D341Med (cell line): ENCODE results near the gene TMEM119.
"Not testable (repeated sequence)": the region's sequence is repeated elsewhere in the genome, so short reads cannot be mapped to it uniquely, and the experiment has no call there.

Experiments
- DNase-seq: peaks from one replicate; pipeline ENCODE4 v3.0.0; 2012; ENCODE audit warnings: low spot score

Gene TMEM119

DNA sequence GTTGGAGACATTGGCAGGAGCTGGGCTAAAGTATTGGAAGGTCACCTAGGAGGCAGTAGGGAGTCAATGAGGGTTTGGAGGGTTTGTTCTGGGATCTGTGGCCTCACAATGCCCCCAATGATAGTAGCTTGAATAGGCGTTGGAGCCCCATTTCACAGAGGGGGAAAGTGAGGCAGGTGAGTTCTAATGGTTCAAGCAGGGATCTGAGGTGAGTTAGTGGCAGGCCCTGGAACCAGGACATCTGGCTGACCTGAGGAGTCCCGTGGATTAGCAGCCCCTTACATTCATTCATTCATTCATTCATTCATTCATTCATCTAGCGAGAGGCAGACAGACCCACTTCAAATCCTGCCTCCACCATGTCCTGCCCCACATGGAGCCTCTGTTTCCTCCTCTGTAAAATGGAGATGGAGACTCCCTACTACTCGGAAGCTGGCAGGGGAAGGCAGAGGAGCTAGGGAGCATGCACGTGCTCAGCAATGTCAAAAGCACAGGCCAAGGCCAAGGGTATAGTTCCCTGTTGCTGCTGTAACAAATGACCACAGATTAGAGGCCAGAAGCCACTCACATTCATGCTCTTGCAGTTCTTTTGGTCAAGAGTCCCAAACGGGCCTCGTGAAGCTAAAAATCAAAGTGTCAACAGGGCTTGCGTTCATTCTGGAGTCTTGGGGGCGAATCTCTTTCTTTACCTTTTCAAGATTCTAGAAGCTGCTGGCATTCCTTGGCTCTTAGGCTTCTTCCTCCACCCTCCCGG, 2.2 kb upstream of the TMEM119 start:
- peak; percentile 33 for DNase-seq

DNA sequence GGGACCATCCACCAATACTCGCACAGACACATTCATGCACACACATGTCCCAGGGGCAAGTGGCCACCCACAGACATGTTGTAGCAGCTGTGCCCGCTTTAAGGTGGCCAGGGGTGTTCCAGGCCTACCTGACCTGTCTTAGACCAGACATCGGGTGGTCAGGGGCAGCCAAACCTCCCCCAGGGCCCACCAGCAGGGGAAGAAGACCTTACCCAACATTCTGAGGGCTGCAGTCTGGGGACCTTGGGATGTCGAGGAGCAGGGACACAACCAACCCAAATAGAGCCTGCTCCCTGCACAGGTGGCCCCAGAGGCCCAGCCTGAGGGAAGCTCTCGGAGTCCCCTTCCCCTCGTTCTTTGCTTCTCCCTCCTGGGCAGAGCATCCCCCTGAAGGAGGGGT, 1.7 kb upstream of the TMEM119 start:
- peak; percentile 26 for DNase-seq

DNA sequence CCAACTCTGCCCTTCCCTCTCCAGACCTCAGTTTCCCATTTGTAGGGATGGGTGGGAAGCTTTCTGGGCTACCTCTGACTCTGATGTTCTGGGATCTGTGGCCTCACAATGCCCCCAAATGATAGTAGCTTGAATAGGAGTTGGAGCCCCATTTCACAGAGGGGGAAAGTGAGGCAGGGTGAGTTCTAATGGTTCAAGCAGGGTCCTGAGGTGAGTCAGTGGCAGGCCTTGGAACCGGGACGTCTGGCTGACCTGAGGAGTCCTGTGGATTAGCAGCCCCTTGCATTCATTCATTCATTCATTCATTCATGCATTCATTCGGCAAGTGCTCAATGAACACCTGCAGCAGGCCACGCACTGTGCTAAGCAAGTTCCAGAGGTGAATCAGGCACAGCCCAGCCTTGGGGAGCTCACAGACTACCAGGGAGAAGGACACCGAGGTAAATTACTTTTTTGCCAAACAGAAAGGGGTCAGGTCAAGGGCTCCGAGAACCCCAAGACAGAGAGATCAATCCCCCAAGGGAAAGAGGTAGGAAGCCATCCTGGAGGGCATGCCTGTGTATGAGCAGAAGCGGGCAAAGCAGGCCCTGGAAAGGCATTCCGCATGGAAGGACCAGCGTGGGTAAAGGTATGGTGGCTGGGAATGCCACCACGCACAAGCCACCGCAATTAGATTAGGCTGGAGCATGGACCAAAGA, 818 bp upstream of the TMEM119 start:
- peak; percentile 26 for DNase-seq

DNA sequence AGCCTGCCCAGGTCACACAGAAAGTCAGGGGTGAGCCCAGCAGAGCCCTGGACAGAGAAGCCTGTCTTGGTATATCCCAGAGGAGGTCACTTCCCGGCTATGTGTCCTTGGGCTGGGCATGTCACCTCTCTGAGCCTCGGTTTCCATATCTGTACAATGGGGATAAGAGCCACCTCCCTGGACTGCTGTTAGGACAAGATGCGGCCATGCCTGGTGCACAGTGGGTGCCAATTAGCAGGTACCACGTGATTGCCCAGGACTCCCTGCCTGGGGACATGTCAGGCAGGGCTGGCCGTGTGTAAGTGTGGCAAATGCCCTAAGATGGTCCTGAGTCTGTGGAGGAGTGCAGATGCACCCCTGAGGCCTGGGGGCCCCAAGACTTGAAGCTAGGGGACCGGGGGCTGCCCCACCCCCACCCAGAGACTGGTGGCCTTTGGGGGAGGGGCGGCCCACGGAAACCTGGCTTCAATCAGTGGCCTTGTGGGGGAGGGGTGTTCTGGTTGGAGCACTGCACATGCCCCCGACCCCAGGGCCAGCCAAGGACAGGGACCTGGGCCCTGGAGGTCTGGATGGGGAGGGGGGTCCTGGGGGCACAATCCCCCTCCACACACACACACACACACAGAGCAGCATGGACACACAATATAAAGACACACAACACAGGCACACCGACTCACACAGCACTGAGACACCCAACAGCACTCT, 878 bp downstream of the TMEM119 start:
- peak; percentile 29 for DNase-seq

DNA sequence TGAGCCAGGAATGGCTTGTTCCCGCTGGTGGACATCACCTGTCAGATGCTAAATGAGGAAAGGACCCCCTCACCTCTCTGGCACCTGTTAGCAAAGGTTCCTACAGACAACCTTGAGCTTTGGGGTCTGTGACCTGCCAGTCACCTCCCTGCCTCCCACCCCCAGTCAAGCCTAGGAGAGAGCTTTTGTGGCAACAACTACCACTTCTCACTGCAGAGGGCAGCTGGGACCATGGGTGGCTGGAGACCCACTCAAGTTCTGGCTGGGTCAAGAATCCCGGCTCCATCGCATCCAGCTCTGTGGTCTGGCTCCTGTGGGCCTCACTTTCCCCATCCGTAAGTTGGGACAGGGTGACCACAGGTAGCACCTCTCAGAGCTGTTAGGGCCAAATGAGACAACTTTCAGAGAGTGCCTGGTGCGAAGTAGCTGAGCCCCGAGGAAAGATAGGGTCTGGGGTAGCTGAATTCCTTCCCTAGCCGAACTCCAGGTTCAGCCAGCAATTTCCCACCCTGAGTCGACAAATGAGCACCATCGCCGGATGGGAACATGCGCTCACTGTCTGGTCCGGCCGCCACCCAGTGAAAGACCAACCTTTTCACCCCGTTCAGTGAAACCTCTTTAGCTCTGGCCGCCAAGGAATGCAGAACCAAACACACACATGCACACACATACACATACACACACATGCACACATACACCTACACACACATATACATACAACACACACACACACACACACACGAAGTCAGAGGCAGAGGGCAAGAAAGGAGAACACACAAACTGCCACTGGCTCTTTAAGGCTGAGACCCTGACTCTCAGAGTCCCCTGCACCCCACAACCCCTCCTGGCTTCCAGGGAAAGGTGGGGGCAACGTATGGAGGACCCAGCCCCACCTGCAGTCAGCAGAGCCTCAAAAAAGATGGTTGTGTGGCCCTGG, 1.9 kb downstream of the TMEM119 start:
- peak; percentile 15 for DNase-seq

DNA sequence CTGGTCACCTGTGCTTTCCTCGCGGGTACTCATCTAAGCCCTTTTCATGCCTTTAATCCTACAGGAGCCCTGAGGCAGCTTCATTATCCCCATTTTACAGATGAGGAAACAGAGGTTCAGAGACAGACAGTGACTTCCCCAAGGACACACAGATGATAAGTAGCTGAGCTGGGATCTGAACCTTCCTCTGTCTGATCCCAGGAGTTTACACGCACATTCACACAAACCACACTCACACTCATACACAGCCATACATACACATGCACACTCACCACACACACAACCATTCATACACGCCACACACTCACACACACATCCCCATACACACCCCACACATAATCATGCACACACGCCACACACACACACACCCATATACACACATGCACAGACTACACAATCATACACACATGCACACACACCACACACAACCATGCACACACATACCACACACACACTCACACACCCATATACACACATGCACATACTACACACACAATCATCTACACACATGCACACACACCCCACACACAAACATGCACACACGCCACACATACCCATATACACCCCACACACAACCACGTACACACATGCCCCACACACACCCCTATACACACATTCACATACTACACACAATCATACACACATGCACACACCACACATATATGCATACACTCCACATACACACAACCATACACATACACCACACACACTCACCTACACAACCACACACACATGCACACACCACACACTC, 2.7 kb downstream of the TMEM119 start:
- no peak for DNase-seq

DNA sequence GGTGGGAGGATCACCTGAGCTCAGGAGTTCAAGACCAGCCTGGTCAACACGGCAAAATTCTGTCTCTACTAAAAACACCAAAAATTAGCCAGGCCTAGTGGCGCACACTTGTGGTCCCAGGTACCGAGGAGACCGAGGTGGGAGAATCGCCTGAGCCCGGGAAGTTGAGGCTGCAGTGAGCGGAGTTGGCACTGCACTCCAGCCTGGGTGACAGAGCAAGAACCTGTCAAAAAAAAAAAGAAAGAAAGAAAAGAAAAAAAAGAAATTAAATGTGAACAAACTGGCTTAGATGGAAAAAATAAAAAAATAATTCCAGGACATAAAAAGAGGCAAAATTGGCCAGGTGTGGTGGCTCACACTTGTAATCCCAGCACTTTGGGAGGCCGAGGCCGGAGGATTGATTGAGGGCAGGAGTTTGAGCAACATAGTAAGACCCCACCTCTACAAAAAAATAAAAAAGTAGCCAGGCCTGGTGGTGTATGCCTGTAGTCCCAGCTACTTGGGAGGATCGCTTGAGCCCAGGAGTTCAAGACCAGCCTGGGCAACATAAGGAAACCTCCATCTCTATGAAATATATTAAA, 3.5 kb downstream of the TMEM119 start:
- DNase-seq = no peak

DNA sequence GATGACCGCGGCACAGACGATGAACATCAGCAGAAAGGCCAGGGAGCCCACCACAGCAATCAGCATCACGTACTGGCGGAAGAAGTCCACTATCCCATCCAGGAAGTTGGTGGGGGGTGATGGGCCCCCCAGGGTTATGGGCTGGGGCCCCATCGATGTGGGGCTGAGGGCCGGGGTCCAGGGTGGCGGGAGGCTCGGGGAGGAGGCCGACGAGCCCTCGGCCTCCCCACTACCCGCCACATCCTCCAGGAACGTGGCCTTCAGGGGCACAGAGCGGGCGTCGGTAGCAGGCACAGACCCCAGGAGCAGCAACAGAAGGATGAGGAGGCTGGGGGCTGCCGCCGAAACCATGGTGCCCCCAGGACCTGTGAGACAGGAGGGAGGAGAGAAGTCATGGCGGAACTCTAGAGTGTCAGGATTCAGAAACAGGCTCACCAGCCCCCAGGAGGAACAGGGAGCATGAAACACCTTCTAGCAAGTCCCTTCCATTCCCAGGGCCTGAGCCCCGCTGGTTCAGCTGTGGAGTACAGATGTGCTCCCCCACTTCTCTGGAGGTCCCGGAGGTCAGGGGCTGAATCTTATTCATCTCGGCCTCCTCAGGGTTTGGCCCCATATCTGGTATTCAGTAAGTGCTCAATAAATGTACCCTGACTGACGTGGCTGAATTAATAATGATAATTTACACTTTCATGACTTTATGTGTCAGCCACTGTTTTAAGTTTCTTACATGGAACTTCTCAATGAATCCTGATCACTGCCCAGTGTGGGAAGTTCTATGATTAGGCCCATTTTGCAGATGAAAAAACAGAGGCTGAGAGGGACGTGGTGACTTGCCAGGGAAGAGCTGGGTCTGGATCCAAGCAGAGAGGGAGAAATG, 5.6 kb downstream of the TMEM119 start:
- no peak for DNase-seq

DNA sequence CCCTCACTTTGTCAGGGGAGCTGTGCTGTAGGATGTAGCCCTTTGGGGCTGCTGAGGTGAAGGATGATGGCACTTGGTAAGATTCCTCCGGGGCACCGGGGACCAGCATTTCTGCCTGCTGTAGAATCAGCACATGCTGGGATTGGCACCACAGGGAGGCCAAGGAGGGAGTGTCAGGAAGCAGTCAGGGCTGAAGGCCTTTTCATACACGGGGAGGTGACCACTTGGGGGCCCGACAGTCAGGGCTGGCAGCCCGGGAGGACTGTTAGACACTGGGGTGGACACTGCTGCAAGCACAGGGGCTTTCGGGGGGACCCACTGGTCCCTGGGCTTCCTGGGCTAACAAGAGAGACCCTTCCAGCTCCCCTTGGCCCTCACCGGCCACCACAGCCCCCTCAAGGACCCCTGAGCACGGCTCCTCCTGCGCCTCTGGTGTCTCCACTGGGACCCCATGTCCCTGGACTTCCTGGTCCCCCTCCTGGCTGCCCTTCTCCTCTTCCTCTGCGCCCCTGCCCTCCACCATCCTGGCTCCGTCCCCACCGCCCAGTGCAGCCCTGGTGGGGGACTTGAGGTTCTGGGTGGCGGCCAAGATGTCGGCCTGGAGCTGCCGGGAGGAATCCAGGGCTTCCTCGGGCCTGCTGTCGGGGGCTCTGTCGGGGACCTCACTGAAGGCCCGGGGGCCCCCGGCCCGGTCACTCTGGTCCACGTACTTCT, 6.5 kb downstream of the TMEM119 start:
- no peak for DNase-seq

DNA sequence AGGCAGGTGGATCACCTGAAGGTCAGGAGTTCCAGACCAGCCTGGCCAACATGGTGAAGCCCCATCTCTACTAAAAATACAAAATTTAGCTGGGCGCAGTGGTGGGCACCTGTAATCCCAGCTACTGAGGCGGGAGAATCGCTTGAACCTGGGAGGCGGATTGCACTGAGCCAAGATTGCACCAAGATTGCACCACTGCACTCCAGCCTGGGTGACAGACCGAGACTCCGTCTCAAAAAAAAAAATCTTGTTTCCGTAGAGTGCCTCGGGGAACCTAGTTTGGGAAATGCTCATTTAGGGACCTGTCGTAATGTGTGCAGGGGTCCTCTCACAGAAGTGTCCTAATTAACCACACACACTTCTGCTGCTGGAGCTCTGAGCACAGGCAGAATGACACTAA, 7.4 kb downstream of the TMEM119 start:
- DNase-seq = not testable (repeated sequence)

DNA sequence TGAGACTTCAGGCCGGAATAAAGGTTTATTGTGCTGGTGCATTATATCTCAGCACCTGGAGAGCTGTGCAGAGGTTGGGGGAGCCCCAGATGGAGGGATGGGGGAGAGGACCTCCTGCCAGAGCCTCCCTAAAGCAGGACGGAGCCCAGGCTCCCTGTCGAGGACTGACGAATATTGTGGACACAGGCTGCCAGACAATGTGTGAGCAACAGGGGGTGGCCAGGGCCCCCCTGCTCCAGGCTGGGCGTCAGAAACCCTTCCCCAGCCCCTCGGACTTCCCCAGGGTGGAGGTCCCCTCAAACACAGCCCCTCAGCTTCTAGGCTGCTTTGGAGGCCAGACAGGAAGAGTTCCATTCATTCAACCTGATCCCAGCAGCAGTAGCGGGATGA, 8.0 kb downstream of the TMEM119 start:
- DNase-seq = no peak

DNA sequence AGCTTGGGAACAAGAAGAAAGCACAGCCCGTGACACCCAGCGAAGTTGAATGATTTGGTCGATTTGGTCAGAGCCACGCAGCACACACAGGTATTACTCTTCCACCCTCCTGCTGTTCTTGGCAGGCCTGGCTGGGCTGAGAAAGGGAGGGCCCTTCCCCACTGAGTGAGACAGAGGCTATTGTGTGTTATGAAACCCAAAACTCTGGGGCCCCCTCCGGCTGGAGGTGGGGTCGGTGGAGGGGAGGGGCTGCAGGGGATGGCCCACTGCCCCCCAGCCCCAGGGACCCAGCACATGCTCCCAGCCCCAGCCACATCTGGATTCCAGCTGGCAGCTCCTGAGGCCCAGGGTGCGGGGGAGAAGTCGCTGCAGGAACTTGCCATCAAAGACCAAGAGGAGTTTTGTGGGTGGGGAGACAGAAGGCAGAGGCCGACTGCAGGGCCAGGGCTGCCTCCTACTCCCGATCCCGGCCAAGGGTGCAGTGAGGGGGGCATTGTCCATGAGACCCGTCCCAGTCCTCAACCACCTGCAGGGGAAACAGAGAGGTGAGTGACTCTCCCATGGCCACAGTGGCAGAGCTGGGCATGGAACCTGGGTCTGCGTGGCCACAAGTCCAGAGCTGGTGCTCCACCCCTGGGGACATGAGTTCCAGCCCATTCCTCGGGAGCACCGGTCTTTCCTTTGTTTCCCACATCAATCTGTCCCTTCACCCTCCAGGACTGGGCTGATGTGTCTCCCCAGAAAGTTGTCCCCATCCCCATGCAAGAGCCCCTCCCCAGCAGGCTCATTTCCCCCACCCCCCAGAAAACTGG, 8.7 kb downstream of the TMEM119 start:
- DNase-seq = peak; percentile 26

DNA sequence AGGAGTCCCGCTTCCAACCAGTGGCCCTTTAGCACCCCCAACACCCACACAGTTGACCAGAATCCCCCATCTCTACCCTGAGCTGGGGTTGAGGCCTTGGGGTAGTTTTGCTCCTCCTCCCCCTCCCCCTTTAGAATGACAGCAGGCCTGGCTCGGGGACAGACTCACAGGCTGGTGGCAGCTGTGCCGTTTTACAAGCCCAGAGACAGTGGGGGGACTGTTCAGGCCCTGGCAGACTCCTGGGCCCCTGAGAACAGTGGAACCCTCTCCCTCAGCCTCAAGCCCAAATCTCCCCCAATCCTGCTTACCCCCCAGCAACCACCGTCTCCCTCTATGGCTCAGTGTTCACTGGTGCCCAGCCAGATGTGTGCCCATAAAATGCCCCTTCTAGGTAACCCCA, 10.1 kb downstream of the TMEM119 start:
- DNase-seq = peak; percentile 39

DNA sequence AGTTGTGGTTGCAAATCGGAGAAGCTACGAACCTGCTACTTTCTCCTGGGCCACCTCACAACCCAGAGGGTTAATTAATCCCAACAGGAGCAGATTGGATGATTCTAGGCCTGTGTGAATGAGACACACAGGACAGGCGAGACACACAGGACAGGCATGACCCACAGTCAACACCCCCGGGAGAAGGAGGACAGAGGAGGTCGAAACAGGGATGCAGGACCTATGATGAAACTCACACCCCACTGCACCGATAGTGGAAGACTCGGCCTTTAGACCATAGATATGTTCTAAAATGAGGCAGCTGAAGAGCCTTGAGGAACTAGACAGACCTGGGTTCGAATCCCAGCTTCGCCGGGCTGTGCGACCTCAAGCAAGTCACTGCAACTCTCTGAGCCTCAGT, 11.6 kb downstream of the TMEM119 start:
- DNase-seq = no peak

DNA sequence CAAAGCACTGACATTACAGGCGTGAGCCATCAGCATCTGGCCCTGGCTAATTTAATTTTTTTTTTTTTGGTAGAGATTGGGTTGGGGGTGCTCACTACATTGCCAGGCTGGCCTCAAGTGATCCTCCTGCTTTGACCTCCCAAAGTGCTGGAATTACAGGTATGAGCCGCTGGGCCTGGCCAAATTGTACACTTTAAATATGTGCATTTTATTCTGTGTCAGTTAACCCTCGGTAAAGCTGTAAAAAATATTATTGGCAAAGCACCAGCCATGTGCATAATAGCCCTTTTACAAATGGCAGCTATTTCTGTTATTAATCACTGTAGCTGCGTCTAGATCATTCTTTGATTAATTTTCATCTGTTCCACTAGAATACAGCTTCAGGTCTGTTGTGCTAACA, 12.0 kb downstream of the TMEM119 start:
- no peak for DNase-seq

DNA sequence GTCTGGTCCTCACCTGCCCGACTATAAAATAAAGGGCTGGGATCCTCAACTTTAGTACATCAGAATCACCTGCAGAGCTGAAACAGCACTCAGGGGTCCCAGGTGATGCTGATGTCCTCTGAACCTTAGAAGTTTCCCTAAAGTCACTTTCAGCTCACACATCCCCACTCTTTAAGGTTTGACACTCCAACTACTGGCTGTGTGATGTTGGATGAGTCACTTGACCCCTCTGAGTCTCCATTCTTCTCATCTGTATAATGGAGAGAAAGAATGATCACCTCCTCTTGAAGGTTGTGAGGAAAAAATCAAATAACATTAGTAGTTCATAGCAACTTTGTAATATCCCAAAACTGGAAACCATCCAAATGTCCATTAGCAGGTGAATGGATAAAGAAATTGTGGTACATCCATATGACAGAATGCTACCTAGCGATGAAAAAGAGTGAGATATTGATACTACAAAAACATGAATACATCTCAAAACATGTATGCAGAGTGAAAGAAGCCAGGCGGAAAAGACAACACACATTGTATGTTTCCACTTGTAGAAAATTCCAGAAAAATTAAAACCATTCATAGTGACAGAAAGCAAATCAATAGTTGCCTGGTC, 13.3 kb downstream of the TMEM119 start:
- DNase-seq = no peak

DNA sequence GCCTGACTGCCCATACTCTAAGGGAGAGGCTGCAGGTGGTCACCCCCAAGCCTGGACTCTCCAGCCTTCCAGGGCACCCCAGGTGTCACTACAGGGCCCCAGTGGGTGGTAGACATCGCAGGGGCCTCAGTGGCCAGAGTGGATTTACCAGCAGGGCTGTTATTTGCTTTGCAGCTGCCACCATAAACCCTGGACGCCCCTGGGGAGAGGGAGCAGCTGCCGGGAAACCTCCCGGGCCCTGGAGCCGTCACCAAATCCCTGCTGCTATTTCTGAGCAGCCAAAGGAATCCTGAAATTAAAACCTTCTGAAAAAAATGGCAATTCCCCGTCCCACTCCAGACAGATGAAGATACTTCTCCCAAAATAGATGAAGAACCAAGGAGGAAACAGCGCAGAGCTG, 13.9 kb downstream of the TMEM119 start:
- peak; percentile 89 for DNase-seq
